H1 (cell line): ENCODE data around the gene MMS22L. TPM values are rescaled to one million over a fixed set of nuclear protein-coding genes. Genes with fewer than 3 reads are reported as not detected.

ENCODE experiments used
- CTCF ChIA-PET: fragments of 300-600 bp; sonication (Branson Sonifier 250); formaldehyde crosslinking; loops from one replicate; lab custom pipeline; 2021; ENCODE audit not compliant: partially characterized antibody; lab: Charles Lee
- POLR2A ChIA-PET: fragments of 300-600 bp; sonication (Branson Sonifier 250); formaldehyde crosslinking; loops from one replicate; lab custom pipeline; 2021; ENCODE audit warnings: inconsistent platforms; ENCODE audit not compliant: partially characterized antibody; lab: Charles Lee
- DNase-seq, 2 experiments: peaks; one replicate each; pipeline versions ENCODE4 v3.0.0 to v3.0.0-alpha.2; 2010 to 2022; ENCODE audit warnings: low spot score in 2 of 2, low read depth in 1 of 2, mixed read lengths in 1 of 2
- FAIRE-seq: peaks from 2 replicates; lab custom pipeline; 2011; peaks lifted over from hg19 to GRCh38; lab: Jason Lieb, UNC
- H2AFZ ChIP-seq: 2 replicates; pipeline ENCODE4 v1.8.1; 2012; ENCODE audit warnings: low read length, inconsistent platforms
- H2AK5ac ChIP-seq: 2 replicates; pipeline ENCODE4 v1.6.1; 2013; ENCODE audit warnings: low read depth, low read length
- H2BK120ac ChIP-seq: replicated peaks from 2 replicates; pipeline ENCODE3; 2013; ENCODE audit warnings: low read depth, low read length, inconsistent platforms
- H2BK12ac ChIP-seq: 2 replicates; pipeline ENCODE4 v1.6.1; 2013; ENCODE audit warnings: low read depth, low read length
- H2BK15ac ChIP-seq: 2 replicates; pipeline ENCODE4 v1.6.1; 2013; ENCODE audit warnings: low read length
- H2BK20ac ChIP-seq: 2 replicates; pipeline ENCODE4 v1.6.1; 2013; ENCODE audit warnings: low read length
- H2BK5ac ChIP-seq: 2 replicates; pipeline ENCODE4 v1.6.1; 2013; ENCODE audit warnings: low read depth, low read length
- H3K14ac ChIP-seq: 2 replicates; pipeline ENCODE4 v1.6.1; 2013; ENCODE audit warnings: inconsistent platforms; ENCODE audit not compliant: insufficient read length
- H3K18ac ChIP-seq: 2 replicates; pipeline ENCODE4 v1.6.1; 2013; ENCODE audit warnings: low read length; ENCODE audit errors: extremely low read depth
- H3K23ac ChIP-seq: 2 replicates; pipeline ENCODE4 v1.6.1; 2013; ENCODE audit warnings: inconsistent platforms; ENCODE audit not compliant: insufficient read length
- H3K23me2 ChIP-seq: 2 replicates; pipeline ENCODE4 v1.6.1; 2013; ENCODE audit warnings: low read depth, low read length
- H3K27ac ChIP-seq: 2 replicates; pipeline ENCODE4 v1.6.1; 2011; ENCODE audit warnings: low read depth, low read length, inconsistent platforms
- H3K27me3 ChIP-seq, 4 experiments: replicated peaks in 1 of 4; 1 replicate in 1 of 4; 2 replicates in 3 of 4; pipeline versions ENCODE4 v1.6.1 to v1.8.1; 2011 to 2013; ENCODE audit warnings: low read length in 3 of 4, mild to moderate bottlenecking in 3 of 4, inconsistent platforms in 2 of 4, mixed read lengths in 2 of 4, moderate library complexity in 1 of 4; ENCODE audit not compliant: control insufficient read depth in 3 of 4, insufficient read depth in 3 of 4; ENCODE audit errors: extremely low read depth in 1 of 4
- H3K36me3 ChIP-seq, 4 experiments: 2 replicates each; pipeline versions ENCODE4 v1.6.1 to v1.8.1; 2011 to 2013; ENCODE audit warnings: mild to moderate bottlenecking in 4 of 4, low read length in 3 of 4, moderate library complexity in 2 of 4, control low read depth in 1 of 4, inconsistent platforms in 1 of 4; ENCODE audit not compliant: insufficient read depth in 4 of 4, control insufficient read depth in 2 of 4
- H3K4ac ChIP-seq: replicated peaks from 2 replicates; pipeline ENCODE3; 2013; ENCODE audit warnings: low read length, low read depth, mixed read lengths, inconsistent platforms; ENCODE audit not compliant: insufficient read length
- H3K4me1 ChIP-seq, 4 experiments: replicated peaks in 1 of 4; 1 replicate in 1 of 4; 2 replicates in 3 of 4; pipeline versions ENCODE4 v1.6.1 to v1.8.1; 2011 to 2013; ENCODE audit warnings: low read length in 3 of 4, inconsistent platforms in 2 of 4, mixed read lengths in 1 of 4; ENCODE audit not compliant: insufficient read depth in 4 of 4, control insufficient read depth in 3 of 4
- H3K4me2 ChIP-seq, 2 experiments: 2 replicates each; pipeline versions ENCODE4 v1.6.1 to v1.8.1; 2011 to 2013; ENCODE audit warnings: low read depth in 2 of 2, low read length in 2 of 2, control low read depth in 1 of 2, inconsistent platforms in 1 of 2, mild to moderate bottlenecking in 1 of 2; ENCODE audit not compliant: insufficient read depth in 1 of 2
- H3K4me3 ChIP-seq, 4 experiments: fragments of 200-600, 300-600 bp in 1 of 4; sonication (generic), shearing (Covaris generic), sonication (Bioruptor Twin) in 1 of 4; 2 replicates each; pipeline versions ENCODE4 v1.5.1 to v1.8.1; 2011 to 2016; ENCODE audit warnings: low read length in 4 of 4, low read depth in 3 of 4, control low read depth in 2 of 4, inconsistent platforms in 2 of 4, mild to moderate bottlenecking in 2 of 4, mixed read lengths in 1 of 4, moderate library complexity in 1 of 4; ENCODE audit not compliant: insufficient read depth in 2 of 4; ENCODE audit errors: extremely low read depth in 1 of 4
- H3K56ac ChIP-seq: replicated peaks from 2 replicates; pipeline ENCODE3; 2013; ENCODE audit warnings: low read depth, mild to moderate bottlenecking, mixed read lengths, low read length, inconsistent platforms; ENCODE audit not compliant: insufficient read length
- H3K79me1 ChIP-seq: 2 replicates; pipeline ENCODE4 v1.6.1; 2013; ENCODE audit warnings: low read depth, low read length, control low read depth
- H3K79me2 ChIP-seq, 2 experiments: 2 replicates each; pipeline versions ENCODE4 v1.6.1 to v1.8.1; 2012 to 2013; ENCODE audit warnings: low read length in 2 of 2, mild to moderate bottlenecking in 2 of 2, inconsistent platforms in 1 of 2; ENCODE audit not compliant: insufficient read depth in 2 of 2, control insufficient read depth in 1 of 2
- H3K9ac ChIP-seq, 4 experiments: replicated peaks in 1 of 4; 1 replicate in 1 of 4; 2 replicates in 3 of 4; pipeline versions ENCODE4 v1.6.1 to v1.8.1; 2011 to 2013; ENCODE audit warnings: low read depth in 3 of 4, low read length in 3 of 4, control low read depth in 2 of 4, mild to moderate bottlenecking in 2 of 4, moderate library complexity in 2 of 4, inconsistent platforms in 1 of 4; ENCODE audit errors: extremely low read depth in 1 of 4
- H3K9me3 ChIP-seq, 2 experiments: 2 replicates each; pipeline versions ENCODE4 v1.6.1 to v1.8.1; 2012 to 2013; ENCODE audit warnings: mild to moderate bottlenecking in 2 of 2, moderate library complexity in 2 of 2, control low read depth in 1 of 2, inconsistent platforms in 1 of 2, low read depth in 1 of 2, low read length in 1 of 2, mixed read lengths in 1 of 2; ENCODE audit not compliant: insufficient read depth in 2 of 2
- H4K20me1 ChIP-seq, 2 experiments: replicated peaks in 1 of 2; 2 replicates each; pipeline versions ENCODE3 to v1.8.1; 2011 to 2013; ENCODE audit warnings: inconsistent platforms in 2 of 2, low read length in 2 of 2, mild to moderate bottlenecking in 1 of 2; ENCODE audit not compliant: insufficient read depth in 2 of 2, control insufficient read depth in 1 of 2
- H4K5ac ChIP-seq: 2 replicates; pipeline ENCODE4 v1.6.1; 2013; ENCODE audit warnings: low read length, low read depth, mixed read lengths, inconsistent platforms; ENCODE audit not compliant: insufficient read length
- H4K8ac ChIP-seq: 2 replicates; pipeline ENCODE4 v1.8.0; 2013; ENCODE audit warnings: mild to moderate bottlenecking, moderate library complexity, low read length, inconsistent platforms; ENCODE audit not compliant: insufficient read depth; ENCODE audit errors: extremely low read depth
- H4K91ac ChIP-seq: replicated peaks from 2 replicates; pipeline ENCODE3; 2013; ENCODE audit warnings: low read length, mixed read lengths, inconsistent platforms; ENCODE audit not compliant: insufficient read length
- ATF2 ChIP-seq: IDR thresholded peaks from 2 replicates; pipeline ENCODE4 v1.6.1; 2012; ENCODE audit warnings: low read length, inconsistent platforms
- CBX8 ChIP-seq: fragments of 300-800, 300-1000 bp; sonication (generic); IDR thresholded peaks from 2 replicates; pipeline ENCODE4 v1.7.1; 2016; ENCODE audit warnings: low read depth, low read length, borderline replicate concordance
- CTCF ChIP-seq, 3 experiments: IDR thresholded peaks; 1 replicate in 2 of 3; 2 replicates in 1 of 3; pipeline versions ENCODE4 v1.5.1 to v1.6.1; 2011; ENCODE audit warnings: low read length in 3 of 3, mild to moderate bottlenecking in 3 of 3, inconsistent platforms in 2 of 3, low read depth in 1 of 3, moderate library complexity in 1 of 3; ENCODE audit not compliant: insufficient read depth in 1 of 3; ENCODE audit errors: control extremely low read depth in 1 of 3
- JUN ChIP-seq: IDR thresholded peaks from 2 replicates; pipeline ENCODE4 v1.6.1; 2011; ENCODE audit warnings: low read depth, mild to moderate bottlenecking, improper control_type of control experiment, low read length
- KDM4A ChIP-seq: IDR thresholded peaks from one replicate; pipeline ENCODE4 v1.7.1; 2012; ENCODE audit warnings: low read depth, mild to moderate bottlenecking, moderate library complexity, low read length, inconsistent platforms; ENCODE audit not compliant: severe bottlenecking
- RFX5 ChIP-seq: IDR thresholded peaks from 2 replicates; pipeline ENCODE4 v1.6.1; 2011; ENCODE audit warnings: low read depth, low read length, improper control_type of control experiment, borderline replicate concordance
- RXRA ChIP-seq: IDR thresholded peaks from 2 replicates; pipeline ENCODE4 v1.6.1; 2011; ENCODE audit warnings: low read depth, mild to moderate bottlenecking, low read length, moderate library complexity; ENCODE audit not compliant: insufficient read depth
- TBP ChIP-seq: IDR thresholded peaks from 2 replicates; pipeline ENCODE4 v1.6.1; 2011; ENCODE audit warnings: low read depth, low read length, improper control_type of control experiment
- TEAD4 ChIP-seq: IDR thresholded peaks from 2 replicates; pipeline ENCODE4 v1.6.1; 2012; ENCODE audit warnings: low read depth, low read length, inconsistent platforms, mixed read lengths
- WGBS, 2 experiments: shearing (Covaris generic) in 1 of 2; methylation state at CpG; one replicate each; pipeline versions ENCODE4 v1.1.6 to v1.1.7; 2013 to 2015; ENCODE audit warnings: low lambda C conversion rate in 2 of 2, mixed read lengths in 2 of 2, inconsistent platforms in 1 of 2, low coverage in 1 of 2, missing lambda C conversion rate in 1 of 2; ENCODE audit not compliant: insufficient replicate concordance in 2 of 2, insufficient coverage in 1 of 2, insufficient read length in 1 of 2; ENCODE audit errors: extremely low coverage in 1 of 2, missing lambda C conversion rate in 1 of 2; 5-methylcytosine and 5-hydroxymethylcytosine counted together
- polyA plus RNA-seq, 7 experiments: library from polyadenylated mRNA; depleted of rRNA in 3 of 7; stranded (reverse) in 5 of 7; unstranded in 2 of 7; fragments of >200 nt in 5 of 7; fragments of 200-250 nt in 2 of 7; gene quantifications; 1 replicate in 5 of 7; 2 replicates in 1 of 7; 4 replicates in 1 of 7; pipeline versions ENCODE4 v1.2.1 to v1.2.3, GENCODE V29; 2011 to 2013; ENCODE audit warnings: missing spikeins in 2 of 7, mixed read lengths in 2 of 7
- total RNA-seq: library from RNA; stranded (reverse); fragmentation: NEBNext Ultra II Directional; extraction: Animal tissue kit (Norgen Biotek cat#: 25700); gene quantifications from 2 replicates; pipeline ENCODE4 v1.2.1, GENCODE V29; 2021

Gene MMS22L
- total and polyA plus RNA-seq, 2 of the 8 experiments (the other 6 are each of a cell fraction or from before 2014, with no cell fraction given), result 11.1 to 32.6 TPM

DNA sequence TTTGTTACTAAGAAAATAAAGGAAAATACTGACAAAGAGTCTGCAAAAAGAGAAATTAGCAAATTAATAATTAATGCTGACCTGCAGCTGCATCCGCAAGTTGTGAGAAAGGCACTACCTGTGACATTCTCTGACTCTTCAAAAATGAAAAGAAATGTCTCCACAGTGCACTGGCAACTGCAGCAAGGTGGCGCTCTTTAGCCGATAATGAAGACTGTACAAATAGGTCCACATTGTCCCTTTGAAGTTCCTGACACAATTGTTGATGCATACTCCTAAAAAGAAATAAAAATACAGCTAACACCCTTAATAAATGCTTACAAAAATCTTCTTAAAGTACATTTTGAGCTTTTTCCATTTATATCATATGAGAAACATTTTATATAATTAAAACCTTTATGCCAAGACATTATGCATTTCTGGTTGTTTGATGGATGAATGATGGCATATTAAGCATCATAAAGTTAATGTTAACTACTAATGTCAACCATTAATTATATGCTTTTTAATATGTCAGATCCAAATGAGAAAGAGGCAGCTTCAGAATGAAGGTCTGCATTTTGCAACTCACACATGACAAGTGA lies 96.5 kb downstream of the MMS22L start:
- POLR2A ChIA-PET, result no interaction called here
- no peaks in the 10 kb centered on the region; a peak in 1 of 4 replicates for H3K79me2 ChIP-seq
- no peak overlapping the region for H4K5ac ChIP-seq
- H3K9ac ChIP-seq, result no peak overlapping the region
- H3K14ac ChIP-seq, result no peak overlapping the region
- H2AFZ ChIP-seq, result no peak overlapping the region
- H3K4me1 ChIP-seq, result no peaks in the 10 kb centered on the region
- no peaks in the 10 kb centered on the region for H4K20me1 ChIP-seq
- no peak overlapping the region for H2BK120ac ChIP-seq
- H3K4me2 ChIP-seq, result no peak overlapping the region
- peaks cover 0 to 3% (median 0%) of the 10 kb centered on the region in 4 experiments; a peak in 2 of 8 replicates for H3K36me3 ChIP-seq
- no peak overlapping the region for H3K18ac ChIP-seq
- H3K27me3 ChIP-seq, result no peaks in the 10 kb centered on the region
- H3K27ac ChIP-seq, result no peak overlapping the region
- no peak overlapping the region for H2BK12ac ChIP-seq
- H4K91ac ChIP-seq, result no peak overlapping the region
- H3K9me3 ChIP-seq, result no peaks in the 10 kb centered on the region
- H2BK5ac ChIP-seq, result no peak overlapping the region
- no peak overlapping the region for H4K8ac ChIP-seq
- CTCF ChIA-PET, result interaction anchor here (0.6 to 5.4 kb wide), 23 partner anchors 9 to 309 kb away, joined by 3 to 57 read pairs (median 3); no protein-coding TSS in a partner anchor
- no peaks in the 10 kb centered on the region; the same call in 1 of the 2 replicates for H3K23me2 ChIP-seq
- H3K79me1 ChIP-seq, result no peaks in the 10 kb centered on the region
- no peak overlapping the region for H3K23ac ChIP-seq
- H3K4me3 ChIP-seq, result no peak overlapping the region
- H3K56ac ChIP-seq, result no peak overlapping the region
- no peak overlapping the region for H2BK15ac ChIP-seq
- FAIRE-seq (peak; percentile 84), DNase-seq (peak; percentile 9 to 64)
- H2BK20ac ChIP-seq, result no peak overlapping the region
- WGBS, 2 experiments, result 28% methylated on average over 3 of the region's 3 CpGs; no CpG with 5 or more reads in 1 of the 2 experiments
- no peak overlapping the region for H3K4ac ChIP-seq
- H2AK5ac ChIP-seq, result no peak overlapping the region
- TF ChIP-seq JUN (no peak), RFX5 (no peak), ATF2 (no peak), KDM4A (no peak), CBX8 (no peak), TBP (no peak), TEAD4 (no peak), CTCF (IDR thresholded peaks at IDR 0.05; ENCODE audit: control extremely low read depth in 1 of 3, insufficient read depth in 1 of 3, low read depth in 1 of 3, low read length in 3 of 3) (peak; percentile 15 to 90 (median 76)), RXRA (no peak)
